HG03565 (cell line): ENCODE results near the gene FGF22.
"Not testable (repeated sequence)": the region's sequence is repeated elsewhere in the genome, so short reads cannot be mapped to it uniquely, and the experiment has no call there.

Source experiments
- ATAC-seq: cut with Tn5 transposase; IDR thresholded peaks from one replicate; pipeline ENCODE4 v1.9.1; 2021; ENCODE audit warnings: mild to moderate bottlenecking, moderate library complexity; ENCODE audit not compliant: unreplicated experiment

FGF22 gene

DNA sequence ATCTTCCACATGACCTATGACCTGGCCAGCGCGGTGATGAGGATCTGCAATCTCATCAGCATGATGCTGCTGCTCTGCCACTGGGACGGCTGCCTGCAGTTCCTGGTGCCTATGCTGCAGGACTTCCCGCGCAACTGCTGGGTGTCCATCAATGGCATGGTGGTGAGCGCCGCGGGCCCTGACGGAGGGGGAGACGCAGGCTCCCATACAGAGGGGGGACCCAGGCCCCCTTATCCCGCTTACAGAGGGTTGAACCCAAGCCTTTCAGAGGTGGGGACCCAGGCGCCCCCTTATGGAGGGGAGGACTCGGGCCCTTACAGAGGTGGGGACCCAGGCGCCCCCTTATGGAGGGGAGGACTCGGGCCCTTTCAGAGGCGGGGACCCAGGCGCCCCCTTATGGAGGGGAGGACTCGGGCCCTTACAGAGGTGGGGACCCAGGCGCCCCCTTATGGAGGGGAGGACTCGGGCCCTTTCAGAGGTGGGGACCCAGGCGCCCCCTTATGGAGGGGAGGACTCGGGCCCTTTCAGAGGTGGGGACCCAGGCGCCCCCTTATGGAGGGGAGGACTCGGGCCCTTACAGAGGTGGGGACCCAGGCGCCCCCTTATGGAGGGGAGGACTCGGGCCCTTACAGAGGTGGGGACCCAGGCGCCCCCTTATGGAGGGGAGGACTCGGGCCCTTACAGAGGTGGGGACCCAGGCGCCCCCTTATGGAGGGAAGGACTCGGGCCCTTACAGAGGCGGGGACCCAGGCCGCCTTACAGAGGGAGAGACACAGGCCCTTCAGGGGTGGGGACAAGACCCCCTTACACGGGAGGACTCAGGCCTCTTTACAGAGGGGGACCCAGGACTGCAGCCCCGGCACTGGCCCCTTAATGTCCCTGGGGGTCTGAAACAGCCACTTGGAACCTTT, 34.4 kb upstream of the FGF22 start:
- not testable (repeated sequence) for ATAC-seq

DNA sequence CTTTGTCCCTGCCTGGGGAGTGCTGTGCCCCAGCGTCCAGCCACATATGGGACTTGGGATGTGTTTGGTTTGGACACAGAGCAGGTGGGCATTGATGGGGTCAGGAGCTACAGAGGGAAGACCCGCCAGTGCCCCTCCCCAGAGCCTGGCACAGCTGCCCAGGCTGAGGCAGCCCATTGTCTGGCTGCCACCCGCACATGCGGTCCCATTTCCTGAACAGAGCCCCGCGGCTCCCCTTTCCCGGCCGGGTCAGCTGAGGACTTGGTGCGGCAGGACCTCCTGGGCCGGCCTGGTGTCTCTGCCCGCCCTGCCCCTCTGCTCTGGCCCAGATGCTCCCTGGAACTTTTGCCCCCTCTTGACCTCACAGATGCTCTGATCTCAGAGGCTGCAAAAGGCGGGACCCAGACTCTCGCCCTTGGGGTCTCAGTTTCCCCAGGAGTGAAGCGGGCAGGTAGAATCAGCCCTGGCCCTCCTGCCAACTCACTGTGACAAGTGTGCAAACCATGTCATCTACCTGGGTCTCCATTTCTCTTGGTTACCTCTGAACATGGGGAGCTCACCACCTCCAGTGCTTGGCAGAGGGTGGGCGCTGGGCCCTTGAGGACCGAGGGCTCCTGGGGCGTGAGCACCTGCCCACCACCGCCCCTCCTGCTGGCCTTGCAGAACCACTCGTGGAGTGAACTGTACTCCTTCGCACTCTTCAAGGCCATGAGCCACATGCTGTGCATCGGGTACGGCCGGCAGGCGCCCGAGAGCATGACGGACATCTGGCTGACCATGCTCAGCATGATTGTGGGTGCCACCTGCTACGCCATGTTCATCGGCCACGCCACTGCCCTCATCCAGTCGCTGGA, 32.2 kb upstream of the FGF22 start:
- ATAC-seq: no peak

DNA sequence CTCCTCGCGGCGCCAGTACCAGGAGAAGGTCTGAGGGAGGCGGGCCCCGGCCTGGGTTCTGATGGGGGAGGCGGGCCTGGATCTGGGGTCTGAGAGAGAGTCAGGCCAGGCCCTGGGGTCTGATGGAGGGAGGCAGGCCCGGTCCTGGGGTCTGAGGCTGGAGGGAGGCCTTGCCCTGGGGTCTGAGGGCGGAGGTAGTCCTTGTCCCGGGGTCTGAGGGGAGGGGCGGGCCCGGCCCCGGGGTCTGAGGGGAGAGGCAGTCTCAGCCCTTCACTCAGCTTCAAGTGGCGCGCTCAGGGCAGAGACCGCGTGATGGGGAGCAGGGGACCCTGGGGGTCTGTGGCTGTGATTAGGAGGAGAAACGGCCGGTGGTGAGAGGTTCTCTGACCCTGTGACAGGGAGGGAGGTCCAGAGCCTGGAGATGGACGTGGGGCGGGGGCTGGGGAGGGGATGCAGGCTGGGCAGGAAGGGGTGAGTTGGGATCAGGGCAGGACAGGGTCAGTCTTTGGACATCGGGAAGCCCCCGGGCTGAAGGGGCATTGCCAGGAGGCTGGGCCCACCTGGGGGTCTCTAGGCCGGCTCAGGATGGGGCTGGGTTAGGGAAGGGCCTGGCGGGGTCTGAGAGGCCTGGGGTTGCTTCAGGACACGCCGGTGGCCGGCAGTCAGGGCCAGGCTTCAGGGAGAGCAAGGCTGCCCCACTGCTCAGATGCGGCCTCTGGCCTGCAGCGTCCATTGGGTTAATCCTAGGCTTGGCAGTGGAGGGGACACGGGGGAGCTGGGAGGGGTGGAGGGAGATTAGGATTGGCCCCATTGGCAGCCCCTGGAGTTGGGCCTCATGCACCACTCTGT, 31.3 kb upstream of the FGF22 start:
- ATAC-seq: no peak

DNA sequence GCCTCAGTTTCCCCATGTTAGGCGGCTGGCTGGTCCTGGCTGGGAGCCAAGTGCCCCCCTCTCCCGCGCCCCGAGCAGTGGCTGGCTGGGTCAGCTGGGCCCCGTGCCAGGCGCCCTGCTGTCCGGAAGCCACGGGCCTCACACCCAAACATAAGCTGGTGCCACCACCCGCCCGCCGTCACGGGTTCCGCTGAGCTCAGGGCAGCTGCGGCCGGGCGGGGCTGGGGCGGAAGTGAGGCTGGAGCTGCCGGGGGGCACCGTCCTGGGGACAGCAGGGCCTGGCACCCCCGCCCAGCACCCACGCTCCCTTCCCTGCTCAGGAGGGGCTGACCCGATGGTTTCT, 30.7 kb upstream of the FGF22 start:
- no peak for ATAC-seq

DNA sequence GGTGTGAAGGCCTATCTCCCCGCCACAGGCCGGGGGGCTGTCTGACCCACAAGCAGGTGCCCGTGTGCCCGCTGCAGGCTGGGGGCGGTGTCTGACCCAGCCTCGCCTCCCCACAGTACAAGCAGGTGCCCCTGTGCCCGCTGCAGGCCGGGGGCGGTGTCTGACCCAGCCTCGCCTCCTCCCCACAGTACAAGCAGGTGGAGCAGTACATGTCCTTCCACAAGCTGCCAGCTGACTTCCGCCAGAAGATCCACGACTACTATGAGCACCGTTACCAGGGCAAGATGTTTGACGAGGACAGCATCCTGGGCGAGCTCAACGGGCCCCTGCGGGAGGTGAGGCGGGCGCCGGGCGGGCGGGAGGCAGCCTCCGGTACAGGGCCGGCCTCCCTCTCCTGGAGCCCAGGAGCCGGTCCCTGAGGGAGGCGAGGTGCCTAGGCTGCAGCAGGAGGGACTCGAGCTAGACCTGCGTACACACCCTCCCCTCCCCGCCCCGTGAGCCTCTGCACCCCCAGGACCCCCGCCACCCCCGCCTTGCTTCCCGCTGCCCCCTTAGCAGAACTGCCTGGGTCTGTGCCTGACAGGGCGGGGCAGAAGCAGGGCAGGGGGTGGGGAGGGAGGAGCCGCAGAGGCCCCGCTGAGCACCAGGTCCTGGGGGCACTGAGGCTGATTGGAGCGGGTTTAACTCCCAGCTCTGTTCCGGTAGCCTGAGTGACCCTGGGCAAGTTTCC, 29.4 kb upstream of the FGF22 start:
- ATAC-seq: no peak

DNA sequence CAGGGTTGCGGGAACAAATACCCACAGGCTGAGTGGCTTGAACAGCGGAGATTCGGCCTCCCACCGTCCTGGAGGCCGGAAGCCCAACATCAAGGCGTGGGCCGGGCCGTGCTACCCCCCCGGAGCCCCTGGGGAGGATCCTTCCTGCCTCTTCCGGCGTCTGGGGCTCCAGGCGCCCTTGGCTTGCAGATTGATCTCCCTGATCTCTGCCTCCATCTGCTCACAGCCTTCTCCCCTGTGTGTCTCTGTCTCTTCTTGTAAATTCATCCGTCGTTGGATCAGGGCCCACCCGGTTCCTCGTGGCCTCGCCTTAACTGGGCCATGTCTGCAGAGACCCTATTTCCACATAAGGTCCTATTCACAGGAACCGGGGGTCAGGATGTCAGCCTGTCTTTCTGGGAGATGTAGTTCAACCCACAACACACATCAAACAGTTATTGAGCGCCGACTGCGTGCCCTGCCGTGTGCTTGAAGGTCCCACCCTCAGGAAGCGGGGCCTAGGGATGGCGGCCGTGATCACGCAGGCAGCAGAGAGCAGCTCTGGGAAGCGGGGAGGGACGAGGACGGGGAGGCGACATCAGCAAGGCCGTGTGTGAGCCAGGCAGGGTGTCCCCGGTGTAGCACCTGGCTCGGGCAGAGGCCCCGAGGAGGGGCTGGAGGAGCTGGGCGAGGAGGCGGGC, 28.7 kb upstream of the FGF22 start:
- no peak for ATAC-seq

DNA sequence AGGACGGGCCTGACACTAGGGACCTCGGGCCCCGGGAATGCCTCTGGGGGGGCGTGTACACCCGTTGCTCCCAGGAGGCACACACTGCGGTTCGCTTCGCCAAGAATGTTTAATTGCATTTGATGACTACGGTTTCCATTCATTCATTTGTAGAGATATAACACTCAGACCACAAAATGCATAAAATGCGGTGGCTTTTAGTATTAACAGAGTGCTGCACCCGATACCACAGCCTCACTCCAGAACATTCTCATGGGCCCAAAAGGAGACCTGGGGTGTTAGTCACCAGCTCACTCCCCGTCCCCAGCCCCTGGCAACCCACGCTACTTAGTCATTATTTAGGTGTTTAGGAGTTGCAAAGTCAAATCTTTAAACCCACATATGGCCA, 28.2 kb upstream of the FGF22 start:
- ATAC-seq: no peak

DNA sequence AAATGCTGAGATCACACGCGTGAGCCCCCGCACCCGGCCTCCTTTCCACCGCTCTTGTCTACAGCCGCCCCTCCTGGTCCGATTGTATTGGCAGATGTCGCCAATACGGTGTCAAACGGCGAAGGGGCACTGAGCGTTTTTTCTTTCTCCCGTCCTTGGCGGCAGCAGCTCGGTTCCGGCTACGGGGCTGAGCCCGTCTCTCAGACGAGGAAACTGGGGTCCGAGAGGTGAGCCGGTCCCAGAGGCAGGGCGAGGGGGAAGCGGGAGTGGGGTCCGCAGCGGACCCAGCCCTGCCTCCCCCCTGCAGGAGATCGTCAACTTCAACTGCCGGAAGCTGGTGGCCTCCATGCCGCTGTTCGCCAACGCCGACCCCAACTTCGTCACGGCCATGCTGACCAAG, 26.7 kb upstream of the FGF22 start:
- no peak for ATAC-seq

DNA sequence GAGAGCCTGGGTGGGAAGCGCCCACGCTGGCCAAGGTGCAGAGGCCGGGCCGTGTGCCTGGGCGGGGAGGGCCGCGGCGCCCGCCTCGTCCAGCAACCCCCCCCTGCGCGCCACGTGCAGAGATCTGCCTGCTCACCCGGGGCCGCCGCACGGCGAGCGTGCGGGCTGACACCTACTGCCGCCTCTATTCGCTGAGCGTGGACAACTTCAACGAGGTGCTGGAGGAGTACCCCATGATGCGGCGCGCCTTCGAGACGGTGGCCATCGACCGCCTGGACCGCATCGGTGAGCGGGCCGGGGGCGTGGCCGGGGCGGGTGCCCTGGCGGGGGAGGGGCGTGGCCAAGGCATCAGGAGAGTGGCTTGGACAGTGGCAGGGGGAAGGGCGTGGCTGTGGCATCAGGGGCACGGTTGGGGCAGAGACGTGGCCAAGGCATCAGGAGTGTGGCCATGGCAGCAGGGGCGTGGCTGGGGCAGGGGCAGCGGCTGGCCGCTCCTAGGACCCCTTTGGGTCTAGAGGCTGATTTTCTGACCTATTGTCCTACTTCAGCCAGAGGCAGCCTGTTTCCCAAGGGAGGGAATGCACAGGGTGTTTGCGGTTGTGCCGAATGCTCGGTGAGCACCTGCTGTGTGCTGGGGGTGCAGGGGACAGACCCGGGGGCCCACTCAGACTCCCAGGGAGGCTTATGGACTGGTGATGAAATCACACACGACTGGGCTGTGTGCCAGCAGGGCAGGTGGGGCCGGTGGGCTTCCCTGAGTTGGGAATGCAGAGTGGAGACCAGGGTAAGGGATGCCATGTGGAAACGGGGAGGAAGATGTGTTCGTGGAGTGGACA, 25.7 kb upstream of the FGF22 start:
- no peak for ATAC-seq

DNA sequence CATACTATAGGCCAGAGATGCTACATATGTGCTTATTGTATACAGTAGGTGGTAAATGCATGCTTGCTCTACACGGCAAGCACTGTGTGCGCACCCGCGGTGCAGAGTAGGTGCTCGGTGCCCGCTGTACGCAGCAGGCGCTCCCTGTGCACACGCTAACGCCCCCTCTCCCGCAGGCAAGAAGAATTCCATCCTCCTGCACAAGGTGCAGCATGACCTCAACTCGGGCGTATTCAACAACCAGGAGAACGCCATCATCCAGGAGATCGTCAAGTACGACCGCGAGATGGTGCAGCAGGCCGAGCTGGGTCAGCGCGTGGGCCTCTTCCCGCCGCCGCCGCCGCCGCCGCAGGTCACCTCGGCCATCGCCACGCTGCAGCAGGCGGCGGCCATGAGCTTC, 24.1 kb upstream of the FGF22 start:
- no peak for ATAC-seq

DNA sequence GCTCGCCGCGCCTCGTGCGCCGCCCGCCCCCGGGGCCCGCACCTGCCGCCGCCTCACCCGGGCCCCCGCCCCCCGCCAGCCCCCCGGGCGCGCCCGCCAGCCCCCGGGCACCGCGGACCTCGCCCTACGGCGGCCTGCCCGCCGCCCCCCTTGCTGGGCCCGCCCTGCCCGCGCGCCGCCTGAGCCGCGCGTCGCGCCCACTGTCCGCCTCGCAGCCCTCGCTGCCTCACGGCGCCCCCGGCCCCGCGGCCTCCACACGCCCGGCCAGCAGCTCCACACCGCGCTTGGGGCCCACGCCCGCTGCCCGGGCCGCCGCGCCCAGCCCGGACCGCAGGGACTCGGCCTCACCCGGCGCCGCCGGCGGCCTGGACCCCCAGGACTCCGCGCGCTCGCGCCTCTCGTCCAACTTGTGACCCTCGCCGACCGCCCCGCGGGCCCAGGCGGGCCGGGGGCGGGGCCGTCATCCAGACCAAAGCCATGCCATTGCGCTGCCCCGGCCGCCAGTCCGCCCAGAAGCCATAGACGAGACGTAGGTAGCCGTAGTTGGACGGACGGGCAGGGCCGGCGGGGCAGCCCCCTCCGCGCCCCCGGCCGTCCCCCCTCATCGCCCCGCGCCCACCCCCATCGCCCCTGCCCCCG, 23.5 kb upstream of the FGF22 start:
- ATAC-seq: no peak

DNA sequence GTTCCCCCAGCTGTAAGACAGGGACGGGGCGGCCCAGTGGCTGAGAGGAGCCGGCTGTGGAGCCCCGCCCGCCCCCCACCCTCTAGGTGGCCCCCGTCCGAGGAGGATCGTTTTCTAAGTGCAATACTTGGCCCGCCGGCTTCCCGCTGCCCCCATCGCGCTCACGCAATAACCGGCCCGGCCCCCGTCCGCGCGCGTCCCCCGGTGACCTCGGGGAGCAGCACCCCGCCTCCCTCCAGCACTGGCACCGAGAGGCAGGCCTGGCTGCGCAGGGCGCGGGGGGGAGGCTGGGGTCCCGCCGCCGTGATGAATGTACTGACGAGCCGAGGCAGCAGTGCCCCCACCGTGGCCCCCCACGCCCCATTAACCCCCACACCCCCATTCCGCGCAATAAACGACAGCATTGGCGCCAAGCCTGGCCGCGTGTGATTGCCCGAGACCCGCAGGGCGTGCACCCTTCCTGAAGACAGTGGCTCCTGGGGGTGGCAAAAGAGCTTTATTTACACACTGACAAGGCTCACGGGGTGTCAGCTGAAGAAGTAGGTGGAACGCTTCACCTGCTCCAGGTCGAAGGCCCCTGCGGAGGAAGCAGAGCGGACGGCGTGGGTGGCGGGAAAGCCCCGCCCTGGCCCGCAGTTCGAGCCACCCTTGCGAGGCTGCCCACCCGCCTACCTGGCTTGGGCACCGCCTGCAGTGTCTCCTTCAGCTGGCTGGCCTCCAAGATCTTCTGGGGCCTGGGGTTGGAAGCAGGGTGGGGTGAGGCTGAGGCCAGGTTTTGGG, 22.7 kb upstream of the FGF22 start:
- no peak for ATAC-seq

DNA sequence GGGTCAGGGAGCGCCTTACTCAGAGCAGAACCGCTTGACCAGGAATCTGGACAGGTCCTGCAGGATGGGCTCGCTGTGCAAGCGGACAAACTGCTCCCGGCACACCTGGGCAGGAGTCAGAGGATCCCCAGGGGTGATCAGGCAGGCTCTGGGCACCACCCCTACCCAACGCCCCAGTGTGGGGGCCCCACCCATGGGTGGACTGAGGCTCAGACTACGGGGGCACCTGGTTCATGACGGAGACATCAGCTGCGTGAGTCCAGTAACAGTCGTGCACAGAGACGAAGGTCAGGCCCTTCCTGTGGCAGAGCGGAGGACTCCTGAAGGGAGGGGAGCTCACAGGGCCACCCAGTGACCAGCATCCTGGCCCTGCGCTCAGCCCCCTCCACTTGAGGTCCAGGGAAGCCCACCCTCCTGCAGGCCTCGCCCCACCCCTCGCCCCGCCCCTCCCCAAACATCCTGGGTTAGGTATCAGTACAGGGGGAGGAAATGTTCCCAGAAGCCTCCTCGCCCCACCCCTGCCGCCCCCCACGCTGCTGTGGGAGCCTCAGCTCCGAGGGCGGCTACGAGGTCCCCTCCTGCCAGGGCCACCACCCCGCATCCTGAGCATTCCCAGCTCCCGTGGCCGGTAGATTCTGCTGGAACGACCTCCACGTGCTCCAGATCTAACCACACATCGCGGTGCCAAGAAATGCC, 22.0 kb upstream of the FGF22 start:
- ATAC-seq: no peak

DNA sequence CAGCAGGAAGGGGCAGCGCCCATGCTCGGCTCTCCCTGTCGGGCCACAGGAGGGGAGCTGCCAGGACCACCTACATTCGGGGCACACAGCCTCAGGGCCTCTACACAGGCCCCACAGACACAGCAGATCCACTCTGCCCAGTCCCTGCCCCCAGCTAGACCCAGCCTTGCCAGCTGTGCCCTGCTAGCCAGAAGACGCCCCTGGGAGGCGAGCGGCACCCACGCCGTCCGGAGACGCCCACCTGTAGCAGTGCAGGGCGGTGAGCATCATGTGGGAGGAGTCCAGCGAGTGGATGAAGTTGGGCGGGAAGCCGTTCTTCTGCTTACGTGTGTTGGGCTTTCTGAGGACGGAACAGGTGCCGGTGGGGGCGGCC, 21.4 kb upstream of the FGF22 start:
- ATAC-seq: no peak

DNA sequence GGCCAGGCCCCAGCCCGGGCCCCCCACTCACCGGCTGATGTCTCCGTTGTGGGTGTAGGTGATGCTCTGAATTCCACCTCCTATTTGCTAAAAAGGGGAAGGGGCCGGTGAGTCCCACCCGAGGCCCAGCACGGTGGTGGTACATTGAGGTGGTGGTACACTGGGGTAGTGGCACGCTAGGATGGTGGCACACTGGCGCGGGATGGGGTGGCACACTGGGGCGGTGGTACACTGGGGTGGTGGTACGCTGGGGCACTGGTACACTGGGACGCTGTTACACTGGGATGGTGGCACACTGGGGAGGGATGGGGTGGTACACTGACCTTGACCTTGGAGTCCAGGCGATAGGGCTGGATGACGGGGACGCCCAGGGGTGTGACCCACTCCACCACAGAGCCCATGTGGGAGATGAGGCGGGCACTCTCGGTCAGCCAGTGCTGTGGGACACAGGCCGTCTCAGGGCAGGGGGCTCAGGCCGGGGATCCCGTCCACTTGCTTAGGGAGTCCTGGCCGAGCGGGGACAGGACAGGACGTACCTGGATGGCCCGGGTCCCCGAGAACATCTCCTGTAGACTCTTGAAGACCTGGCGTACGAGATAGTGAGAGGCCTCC, 20.9 kb upstream of the FGF22 start:
- ATAC-seq: no peak

DNA sequence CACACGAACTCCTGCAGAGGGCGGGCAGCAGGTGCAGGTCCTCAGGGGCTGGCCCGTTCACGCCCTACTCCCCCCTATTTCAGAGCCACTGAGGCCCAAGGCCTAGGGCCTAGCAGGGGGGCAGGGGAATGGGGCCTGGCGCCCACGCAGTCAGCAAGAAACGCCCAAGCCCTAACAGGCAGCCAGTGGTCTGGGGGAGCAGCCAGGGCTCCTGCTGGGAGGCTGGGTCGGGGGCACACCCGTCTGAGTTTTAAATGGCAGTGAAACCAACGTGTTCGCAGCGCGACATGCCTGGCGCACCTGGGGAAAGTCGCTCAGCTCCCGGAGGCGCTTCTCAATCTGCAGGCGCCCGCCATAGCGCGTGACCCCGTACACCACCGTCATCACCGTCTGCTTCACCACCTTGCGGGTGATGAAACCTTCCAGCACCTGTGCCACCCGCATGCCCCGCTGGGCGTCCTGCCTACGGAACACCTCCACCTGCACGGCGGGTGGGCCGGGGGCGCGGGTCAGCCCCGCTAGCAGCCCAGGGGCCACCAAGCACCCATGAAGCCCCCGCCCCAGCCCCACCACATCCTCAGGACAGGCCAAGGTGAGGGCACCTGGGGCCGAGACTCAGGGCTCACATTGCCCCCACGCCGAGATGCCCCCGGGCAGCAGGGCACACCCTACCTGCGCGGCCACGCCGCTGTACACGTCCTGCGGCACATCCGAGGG, 20.2 kb upstream of the FGF22 start:
- no peak for ATAC-seq
